GM21723 (cell line): ENCODE data around the gene CA11.
"Not testable (repeated sequence)": the region's sequence is repeated elsewhere in the genome, so short reads cannot be mapped to it uniquely, and the experiment has no call there.

ENCODE experiments used
- ATAC-seq: cut with Tn5 transposase; IDR thresholded peaks from one replicate; pipeline ENCODE4 v1.9.1; 2021; ENCODE audit warnings: mild to moderate bottlenecking, moderate library complexity; ENCODE audit not compliant: unreplicated experiment

The CA11 gene

DNA sequence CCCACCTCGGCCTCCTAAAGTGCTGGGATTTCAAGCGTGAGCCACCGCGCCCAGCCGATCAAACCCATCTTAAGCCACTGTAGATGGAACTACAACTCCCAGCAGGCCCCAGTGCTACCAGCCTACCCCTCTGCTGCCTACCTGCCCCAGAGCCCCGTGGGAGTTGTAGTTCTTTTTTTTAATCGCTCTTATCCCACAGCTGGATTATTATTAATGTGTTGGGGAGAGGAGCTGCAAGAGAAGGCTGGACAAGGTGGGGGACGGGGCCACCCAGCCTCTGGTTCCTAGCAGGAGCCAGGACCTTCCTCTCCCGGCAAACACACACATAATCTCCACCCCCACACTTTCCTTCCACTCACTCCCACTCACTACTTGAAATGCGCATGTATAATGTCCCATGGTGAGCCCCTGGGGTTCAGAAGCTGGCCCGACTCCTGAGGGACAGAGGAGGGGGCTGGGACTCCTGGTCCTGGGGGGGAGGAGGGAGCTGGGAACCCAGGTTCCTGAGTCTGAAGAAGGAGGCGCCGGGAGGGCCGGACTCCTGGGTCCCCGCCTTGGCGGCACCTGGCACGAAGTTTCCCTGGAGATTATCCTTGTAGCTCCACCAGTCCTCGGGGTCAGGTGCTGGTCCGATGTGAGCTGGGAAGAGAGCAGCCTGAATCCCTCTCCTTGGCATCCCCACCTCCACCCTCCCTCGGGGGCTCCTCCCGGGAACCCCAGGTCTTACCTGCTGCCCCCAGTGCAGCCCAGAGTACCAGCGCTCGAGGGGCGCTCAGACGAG, 958 bp downstream of the CA11 start:
- ATAC-seq: no peak

DNA sequence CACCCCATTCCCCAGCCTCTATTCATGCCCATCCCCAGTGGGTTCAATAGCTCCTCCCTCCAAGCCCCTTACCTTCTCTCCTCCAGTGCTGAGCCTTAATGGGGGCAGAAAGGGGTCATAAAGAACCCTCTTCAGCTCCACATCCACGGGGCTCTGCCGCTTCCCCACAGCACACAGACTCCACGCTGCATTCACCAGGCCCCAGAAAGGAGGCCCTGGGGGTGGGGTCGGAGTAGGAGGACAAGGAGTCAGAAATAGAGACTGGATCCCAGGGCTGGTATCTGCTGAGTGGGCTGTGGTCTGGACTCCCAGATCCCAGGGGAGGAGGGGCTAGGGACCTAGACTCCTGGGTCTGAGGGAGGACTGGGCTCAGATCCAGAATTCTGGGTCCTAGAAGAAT, 1.6 kb downstream of the CA11 start:
- ATAC-seq: no peak

DNA sequence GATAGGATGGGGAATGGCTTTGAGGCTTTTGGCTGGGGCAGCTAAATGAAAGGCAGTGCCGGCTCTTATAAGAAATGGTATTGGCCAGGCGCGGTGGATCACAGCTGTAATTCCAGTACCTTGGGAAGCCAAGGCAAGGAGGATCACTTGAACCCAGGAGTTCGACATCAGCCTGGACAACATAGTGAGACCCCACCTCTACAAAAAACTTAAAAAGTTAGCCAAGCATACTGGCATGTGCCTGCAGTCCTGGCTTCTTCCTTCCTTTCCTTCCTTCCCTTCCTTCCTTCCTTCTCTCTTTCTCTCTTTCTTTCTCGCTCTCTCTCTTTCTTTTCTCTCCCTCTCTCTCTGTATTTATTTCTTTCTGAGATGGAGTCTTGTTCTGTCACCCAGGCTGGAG, 3.1 kb downstream of the CA11 start:
- no peak for ATAC-seq

- ATAC-seq: no peak
Observed at GRCh38 chr19:48641850-48642249, 4.1 kb downstream of the CA11 start.

GRCh38 chr19:48639483-48640375, 6.3 kb downstream of the CA11 start:
- ATAC-seq: no peak

- no peak for ATAC-seq
Observed at GRCh38 chr19:48638831-48639381, 7.1 kb downstream of the CA11 start.

DNA sequence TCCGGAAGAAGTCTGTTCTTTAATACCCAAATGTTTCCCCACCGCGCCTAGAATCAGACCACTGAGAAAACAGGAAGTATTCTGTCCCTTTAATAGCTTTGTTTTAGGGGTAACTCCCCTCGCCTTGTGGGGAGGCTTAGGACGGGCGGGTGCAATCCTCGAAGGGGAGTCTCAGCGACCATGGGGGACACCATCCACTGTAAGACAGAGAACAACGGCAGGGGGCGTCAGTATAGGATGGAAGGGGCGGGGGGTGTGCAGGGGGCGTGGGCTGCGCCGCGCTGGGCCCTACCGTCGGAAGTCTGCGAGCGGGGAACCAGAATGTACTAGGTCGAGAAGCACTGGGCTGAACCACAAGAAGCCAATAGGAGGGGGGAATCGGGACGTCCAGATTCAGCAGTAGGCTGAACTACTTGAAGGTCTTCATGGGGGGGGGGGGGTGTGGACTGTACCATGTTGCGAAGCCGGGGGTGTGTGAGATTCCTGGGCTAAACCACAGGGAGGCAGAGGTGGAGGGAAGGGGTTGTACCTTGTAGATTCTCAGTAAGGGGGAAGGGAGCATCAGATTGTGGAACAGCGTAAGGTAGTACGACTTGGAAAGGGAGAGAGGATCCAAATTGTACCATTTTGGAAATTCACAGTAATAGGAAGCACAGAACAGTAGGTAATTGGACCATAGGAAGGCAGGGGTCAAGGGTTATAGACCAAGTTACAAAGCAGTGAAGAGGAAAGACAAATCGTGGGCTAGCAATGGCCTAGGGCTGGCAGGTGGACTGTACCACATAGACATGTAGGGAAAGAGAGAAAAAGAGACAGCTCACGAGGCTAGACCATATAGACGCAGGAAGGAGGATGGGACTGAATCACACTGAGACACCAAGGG, 7.8 kb downstream of the CA11 start:
- ATAC-seq: peak; percentile 7

GRCh38 chr19:48637449-48637947, 8.5 kb downstream of the CA11 start:
- peak; percentile 62 for ATAC-seq

DNA sequence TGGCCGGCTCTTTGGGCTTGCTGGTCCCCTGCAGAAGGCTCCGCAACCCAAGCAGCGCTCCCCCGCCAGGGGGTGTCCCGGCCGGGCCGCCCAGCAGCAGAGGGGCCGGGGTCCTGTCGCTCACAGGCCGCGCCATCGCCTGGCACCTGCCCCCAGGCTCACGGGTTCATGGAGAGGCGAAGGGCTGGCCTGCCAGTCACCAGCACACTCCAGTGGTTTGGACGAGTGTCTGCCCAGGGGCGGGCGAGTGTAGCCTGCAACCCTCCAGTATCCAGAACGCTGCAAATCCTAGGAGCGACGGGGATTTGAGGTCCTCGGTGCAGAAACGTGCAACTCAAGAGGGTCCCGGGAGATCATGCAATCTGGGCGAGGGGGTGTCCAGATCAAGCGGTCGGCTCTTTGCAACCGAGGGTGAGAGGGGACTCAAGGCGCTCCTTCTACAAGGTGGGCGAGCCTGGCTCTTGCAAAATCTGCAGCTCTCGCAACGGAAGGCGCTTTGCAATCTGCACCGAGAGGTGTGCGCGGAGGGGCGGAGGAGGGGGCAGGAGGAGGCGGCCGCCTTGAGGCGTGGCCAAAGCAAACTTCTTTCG, 9.0 kb downstream of the CA11 start, which contains the start of gene DBP:
DBP (minus strand) TSS at position 521 of the 590 bp plus-strand sequence; CDS start at position 136, 385 bp downstream.
- peak; percentile 0 for ATAC-seq

DNA sequence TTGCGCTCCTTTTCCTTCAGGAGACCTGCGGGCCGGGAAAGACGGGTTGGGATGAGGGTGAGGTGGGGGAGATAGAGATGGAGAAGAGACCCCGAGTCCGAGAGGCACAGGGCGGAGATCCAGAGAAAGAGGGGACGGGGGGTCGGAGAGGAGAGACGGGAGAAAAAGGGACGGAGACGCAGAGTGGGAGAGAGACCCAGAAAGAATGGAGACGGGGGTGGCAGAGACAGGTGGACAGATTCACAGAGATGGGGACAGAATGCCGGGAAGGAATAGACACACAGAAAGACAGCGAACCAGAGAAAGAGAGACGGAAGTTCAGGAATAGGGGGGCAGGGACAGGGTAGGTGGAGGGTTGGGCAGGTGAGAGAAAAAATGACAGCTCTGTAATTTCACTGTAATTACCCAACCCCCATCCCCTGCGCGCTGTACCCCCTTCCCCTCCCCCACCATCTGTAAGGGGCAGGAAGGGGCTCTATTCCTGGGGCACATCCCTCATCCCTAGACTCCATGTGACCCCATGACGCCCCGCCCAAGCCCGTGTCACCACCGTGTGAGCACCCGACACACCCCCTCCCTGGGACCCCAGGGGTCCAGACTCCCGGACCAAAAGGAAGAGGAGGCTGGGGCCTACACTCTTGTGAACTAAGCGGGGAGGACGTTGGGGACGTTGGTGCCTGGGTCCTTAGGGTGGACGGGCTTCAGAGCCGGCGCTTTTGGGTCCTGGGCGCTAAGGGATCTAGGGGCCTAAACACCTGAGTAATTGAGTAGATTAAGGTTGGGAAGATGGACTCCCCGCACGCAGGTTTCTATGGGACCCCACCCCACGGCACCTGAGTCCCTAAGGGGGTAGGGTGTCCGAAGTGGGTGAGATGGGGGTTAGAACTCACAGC, 9.8 kb downstream of the CA11 start:
- no peak for ATAC-seq

DNA sequence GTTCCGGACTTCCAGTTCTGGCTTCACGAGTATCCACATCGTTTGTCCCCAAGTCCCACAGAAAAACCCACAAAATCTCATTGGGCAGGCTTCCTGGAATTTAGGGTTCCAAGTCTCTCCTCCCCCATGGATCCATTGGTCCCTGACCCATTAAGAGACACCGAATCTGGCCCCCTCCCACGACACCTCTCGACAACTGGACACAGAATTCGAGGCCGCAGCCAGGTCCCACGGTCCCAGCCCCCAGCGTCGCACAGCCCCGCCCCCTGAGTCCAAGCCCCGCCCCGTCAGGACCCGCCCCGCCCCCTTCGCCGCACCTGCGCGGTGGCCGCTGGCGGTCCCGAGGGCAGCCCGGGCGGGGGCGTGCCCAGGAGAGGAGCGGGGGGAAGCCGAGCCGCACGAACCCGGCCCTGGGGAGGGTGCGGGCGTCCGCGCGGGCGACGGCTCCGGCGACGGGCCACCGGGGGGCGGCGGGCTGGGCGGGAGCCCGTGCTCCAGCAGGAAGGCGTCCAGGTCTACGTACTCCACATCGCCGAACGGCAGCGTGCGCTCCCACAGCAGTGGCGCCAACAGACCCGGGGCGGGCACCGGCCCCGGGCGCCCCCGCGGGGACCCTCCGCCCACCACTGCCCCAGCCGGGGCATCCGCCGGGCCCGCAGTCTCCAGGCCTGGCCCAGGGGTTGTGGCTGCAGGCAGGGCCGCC, 10.6 kb downstream of the CA11 start:
- no peak for ATAC-seq

GRCh38 chr19:48634424-48635262, 11.3 kb downstream of the CA11 start:
- peak; percentile 35 for ATAC-seq

- no peak for ATAC-seq
Observed at GRCh38 chr19:48634036-48634342, 12.0 kb downstream of the CA11 start.

DNA sequence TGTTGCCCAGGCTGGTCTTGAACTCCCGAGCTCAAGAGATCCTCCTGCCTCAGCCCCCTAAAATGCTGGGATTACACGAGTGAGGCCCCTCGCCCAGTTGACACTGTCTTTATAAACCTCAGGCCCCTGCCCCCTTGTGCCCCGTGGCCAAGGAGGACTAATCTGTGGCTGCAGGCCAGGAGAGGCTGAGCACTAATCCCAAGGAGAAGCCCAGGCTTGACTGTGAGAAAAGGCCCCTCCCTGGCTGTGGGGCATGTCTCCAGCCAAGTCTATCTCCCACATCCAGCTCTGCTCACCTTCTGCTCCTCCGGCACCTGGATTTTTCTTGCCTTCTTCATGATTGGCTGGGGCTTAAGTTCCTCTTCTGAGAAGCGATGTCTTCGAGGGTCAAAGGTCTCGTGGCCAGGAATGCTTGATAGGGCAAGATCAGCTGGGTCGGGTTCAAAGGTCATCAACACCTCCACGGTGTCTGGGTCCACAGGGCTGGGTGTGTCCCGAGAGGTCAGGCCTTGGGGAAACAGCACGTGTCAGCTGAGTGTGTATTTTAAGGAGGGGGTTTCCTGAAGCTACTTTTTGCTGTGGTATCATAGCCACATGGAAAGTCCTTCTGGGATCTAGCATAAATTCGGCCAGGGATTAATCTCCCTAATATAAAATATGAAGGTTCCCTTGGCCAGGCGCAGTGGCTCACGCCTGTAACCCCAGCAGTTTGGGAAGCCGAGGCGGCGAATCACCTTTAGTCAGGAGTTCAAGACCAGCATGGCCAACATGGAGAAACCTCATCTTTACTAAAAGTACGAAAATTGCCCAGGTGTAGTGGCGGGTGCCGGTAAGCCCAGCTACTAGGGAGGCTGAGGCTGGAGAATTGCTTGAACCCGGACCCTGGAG, 12.6 kb downstream of the CA11 start:
- no peak for ATAC-seq

DNA sequence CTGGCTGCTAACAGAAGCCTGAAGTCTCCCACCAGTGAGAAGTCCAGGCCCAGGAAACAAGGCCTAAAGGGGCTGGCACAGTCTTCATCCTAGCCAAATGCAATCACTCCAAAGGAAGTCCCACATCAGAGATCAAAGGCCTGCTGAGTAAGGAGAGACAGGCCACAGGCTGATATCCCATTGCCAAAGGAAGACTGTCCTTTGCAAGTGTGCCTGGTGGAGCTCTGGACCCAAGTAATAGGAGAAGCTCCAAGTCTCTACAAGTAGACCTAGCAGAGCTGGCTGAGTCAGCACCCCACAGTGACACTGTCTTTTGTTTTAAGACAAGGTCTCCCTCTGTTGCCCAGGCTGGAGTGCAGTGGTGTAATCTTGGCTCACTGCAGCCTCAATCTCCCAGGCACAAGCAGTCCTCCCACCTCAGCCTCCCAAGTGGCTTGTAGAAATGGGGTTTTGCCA, 13.3 kb downstream of the CA11 start:
- no peak for ATAC-seq

GRCh38 chr19:48632286-48632685, 13.7 kb downstream of the CA11 start:
- not testable (repeated sequence) for ATAC-seq

DNA sequence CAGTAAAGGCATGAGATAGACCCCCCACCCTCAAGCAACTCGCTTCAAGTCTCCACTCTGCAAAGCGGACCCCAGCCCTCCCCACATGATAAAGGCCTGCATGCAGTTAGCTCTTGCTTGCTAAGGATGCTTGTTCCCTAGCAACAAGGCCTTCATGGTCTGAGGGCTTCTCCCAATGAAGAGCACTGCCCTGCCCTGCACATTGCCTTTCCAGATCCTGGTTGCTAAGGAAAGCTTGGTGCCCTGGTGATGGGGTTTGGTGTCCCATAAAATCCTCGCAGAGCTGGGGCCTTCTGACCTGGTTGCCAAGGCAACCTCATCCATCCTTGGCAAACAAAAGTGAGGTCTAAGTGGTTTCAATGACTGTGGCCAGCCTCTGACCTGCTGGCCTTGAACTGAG, 14.8 kb downstream of the CA11 start:
- ATAC-seq: no peak
